Fibroblast of lung (primary cell): ENCODE data around the gene EPYC. TPM values are rescaled to one million over a fixed set of nuclear protein-coding genes. Genes with fewer than 3 reads are reported as not detected.

ENCODE experiments used
- DNase-seq, 2 donors: peaks; one replicate each; pipeline versions ENCODE4 v3.0.0 to v3.0.0-alpha.2; 2010; ENCODE audit warnings: low read depth in 2 of 2
- H2AFZ ChIP-seq: 2 replicates; pipeline ENCODE4 v1.5.1; 2012; ENCODE audit warnings: low read length, control low read depth, inconsistent platforms
- H3K27ac ChIP-seq: 2 replicates; pipeline ENCODE4 v1.5.1; 2011; ENCODE audit warnings: low read length, control low read depth; ENCODE audit not compliant: insufficient read depth
- H3K27me3 ChIP-seq: 2 replicates; pipeline ENCODE4 v1.5.1; 2011; ENCODE audit warnings: mild to moderate bottlenecking, low read length; ENCODE audit not compliant: control insufficient read depth, insufficient read depth
- H3K36me3 ChIP-seq: 2 replicates; pipeline ENCODE4 v1.5.1; 2011; ENCODE audit warnings: low read length; ENCODE audit not compliant: control insufficient read depth, insufficient read depth
- H3K4me1 ChIP-seq: 2 replicates; pipeline ENCODE4 v1.5.1; 2011; ENCODE audit warnings: low read length; ENCODE audit not compliant: control insufficient read depth, insufficient read depth; ENCODE audit errors: extremely low read depth
- H3K4me2 ChIP-seq: 2 replicates; pipeline ENCODE4 v1.5.1; 2011; ENCODE audit warnings: low read length, control low read depth; ENCODE audit not compliant: insufficient read depth; ENCODE audit errors: extremely low read depth
- H3K4me3 ChIP-seq, 4 experiments: fragments of 200-600 bp in 1 of 4; sonication (generic) in 1 of 4; replicated peaks in 1 of 4; 2 replicates each; pipeline ENCODE4 v1.5.1; 2011 to 2016; ENCODE audit warnings: low read length in 4 of 4, low read depth in 3 of 4, mild to moderate bottlenecking in 3 of 4, control low read depth in 2 of 4, inconsistent platforms in 1 of 4, mixed read lengths in 1 of 4; ENCODE audit not compliant: insufficient read depth in 1 of 4; ENCODE audit errors: control extremely low read depth in 1 of 4
- H3K79me2 ChIP-seq: 2 replicates; pipeline ENCODE4 v1.5.1; 2012; ENCODE audit warnings: mild to moderate bottlenecking, low read length, inconsistent platforms; ENCODE audit not compliant: control insufficient read depth, insufficient read depth
- H3K9ac ChIP-seq: 2 replicates; pipeline ENCODE4 v1.5.1; 2011; ENCODE audit warnings: mild to moderate bottlenecking, low read length, control low read depth; ENCODE audit not compliant: insufficient read depth
- H3K9me3 ChIP-seq: 2 replicates; pipeline ENCODE4 v1.5.1; 2012; ENCODE audit warnings: low read depth, low read length; ENCODE audit not compliant: control insufficient read depth, insufficient read depth
- H4K20me1 ChIP-seq: 2 replicates; pipeline ENCODE4 v1.5.1; 2011; ENCODE audit warnings: low read length; ENCODE audit not compliant: control insufficient read depth, insufficient read depth; ENCODE audit errors: extremely low read depth
- EZH2 ChIP-seq: IDR thresholded peaks from 2 replicates; pipeline ENCODE4 v1.5.1; 2012; ENCODE audit warnings: low read length, control low read depth, mild to moderate bottlenecking; ENCODE audit errors: missing control alignments
- polyA plus RNA-seq, 2 donors: library from polyadenylated mRNA; depleted of rRNA in 1 of 2; stranded (reverse) in 1 of 2; unstranded in 1 of 2; fragments of >200 nt; gene quantifications; 2 replicates each; pipeline ENCODE4 v1.2.1, GENCODE V29; 2011 to 2012; ENCODE audit warnings: missing spikeins in 1 of 2
- total RNA-seq: library from RNA; depleted of rRNA; stranded (reverse); fragments of >200 nt; gene quantifications from 2 replicates; pipeline ENCODE4 v1.2.1, GENCODE V29; 2014
- TF ChIP-seq, protein P1 (sequence below), 2 donors: IDR thresholded peaks in 1 of 2; conservative IDR thresholded peaks in 1 of 2; 1 replicate in 1 of 2; 2 replicates in 1 of 2; pipeline ENCODE4 v1.5.1; 2011 to 2012; ENCODE audit warnings: low read length in 2 of 2, control low read depth in 1 of 2, inconsistent platforms in 1 of 2, low read depth in 1 of 2, mild to moderate bottlenecking in 1 of 2

EPYC gene
- total and polyA plus RNA-seq, 2 donors (not counting 1 experiment from before 2014, with no cell fraction given): 0.05 TPM; not detected in 1

DNA sequence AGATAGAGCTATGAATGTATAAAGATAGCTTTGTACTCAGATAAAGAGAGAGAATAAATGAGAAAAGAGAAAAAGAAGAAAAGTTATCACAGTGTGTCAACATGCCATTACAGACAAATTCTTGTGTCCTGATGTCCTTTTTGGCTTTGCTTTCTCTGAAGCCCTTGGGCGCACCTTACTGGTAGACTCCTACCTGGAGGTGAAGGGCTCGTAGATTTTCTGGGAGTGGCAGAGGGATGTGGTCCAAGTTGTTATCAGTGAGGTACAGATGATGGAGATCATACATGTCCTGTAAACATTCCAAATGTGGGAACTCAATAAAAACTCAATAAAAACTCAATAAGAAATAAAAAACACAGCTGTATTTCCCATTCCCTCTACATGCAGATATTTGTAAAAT, 34.9 kb downstream of the EPYC start:
- TF ChIP-seq EZH2: no peak
- TF ChIP-seq, protein P1, sequence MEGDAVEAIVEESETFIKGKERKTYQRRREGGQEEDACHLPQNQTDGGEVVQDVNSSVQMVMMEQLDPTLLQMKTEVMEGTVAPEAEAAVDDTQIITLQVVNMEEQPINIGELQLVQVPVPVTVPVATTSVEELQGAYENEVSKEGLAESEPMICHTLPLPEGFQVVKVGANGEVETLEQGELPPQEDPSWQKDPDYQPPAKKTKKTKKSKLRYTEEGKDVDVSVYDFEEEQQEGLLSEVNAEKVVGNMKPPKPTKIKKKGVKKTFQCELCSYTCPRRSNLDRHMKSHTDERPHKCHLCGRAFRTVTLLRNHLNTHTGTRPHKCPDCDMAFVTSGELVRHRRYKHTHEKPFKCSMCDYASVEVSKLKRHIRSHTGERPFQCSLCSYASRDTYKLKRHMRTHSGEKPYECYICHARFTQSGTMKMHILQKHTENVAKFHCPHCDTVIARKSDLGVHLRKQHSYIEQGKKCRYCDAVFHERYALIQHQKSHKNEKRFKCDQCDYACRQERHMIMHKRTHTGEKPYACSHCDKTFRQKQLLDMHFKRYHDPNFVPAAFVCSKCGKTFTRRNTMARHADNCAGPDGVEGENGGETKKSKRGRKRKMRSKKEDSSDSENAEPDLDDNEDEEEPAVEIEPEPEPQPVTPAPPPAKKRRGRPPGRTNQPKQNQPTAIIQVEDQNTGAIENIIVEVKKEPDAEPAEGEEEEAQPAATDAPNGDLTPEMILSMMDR (conservative IDR thresholded peaks at IDR 0.05 in 1 of 2, IDR thresholded peaks at IDR 0.05 in 1 of 2; ENCODE audit: low read depth in 1 of 2, low read length in 2 of 2): no peak
- Histone ChIP-seq H3K9ac (no peak overlapping the region), H3K4me3 (no peak overlapping the region), H3K79me2 (no peaks in the 10 kb centered on the region), H4K20me1 (no peaks in the 10 kb centered on the region), H3K4me1 (peaks cover 3% of the 10 kb centered on the region), H3K4me2 (no peak overlapping the region), H2AFZ (no peak overlapping the region), H3K27me3 (no peaks in the 10 kb centered on the region), H3K9me3 (no peaks in the 10 kb centered on the region), H3K27ac (no peak overlapping the region), H3K36me3 (no peaks in the 10 kb centered on the region)
- DNase-seq: no peak

GRCh38 chr12:90969346-90969745, 35.4 kb downstream of the EPYC start:
- H3K9me3 ChIP-seq: no peaks in the 10 kb centered on the region
- DNase-seq: no peak
- H3K27ac ChIP-seq: no peak overlapping the region
- H3K4me3 ChIP-seq: no peak overlapping the region
- no peaks in the 10 kb centered on the region for H4K20me1 ChIP-seq
- no peak overlapping the region for H3K9ac ChIP-seq
- H3K4me2 ChIP-seq: no peak overlapping the region
- no peak overlapping the region for H2AFZ ChIP-seq
- H3K36me3 ChIP-seq: no peaks in the 10 kb centered on the region
- TF ChIP-seq, protein P1 (conservative IDR thresholded peaks at IDR 0.05 in 1 of 2, IDR thresholded peaks at IDR 0.05 in 1 of 2; ENCODE audit: low read depth in 1 of 2, low read length in 2 of 2): no peak
- no peak for TF ChIP-seq EZH2
- no peaks in the 10 kb centered on the region for H3K79me2 ChIP-seq
- no peaks in the 10 kb centered on the region for H3K27me3 ChIP-seq
- H3K4me1 ChIP-seq: peaks cover 3% of the 10 kb centered on the region

GRCh38 chr12:90965204-90965603, 39.6 kb downstream of the EPYC start:
- Histone ChIP-seq H3K27ac (no peak overlapping the region), H3K27me3 (no peaks in the 10 kb centered on the region), H2AFZ (no peak overlapping the region), H3K36me3 (no peaks in the 10 kb centered on the region), H3K4me2 (no peak overlapping the region), H3K4me1 (no peaks in the 10 kb centered on the region), H3K4me3 (no peak overlapping the region), H3K79me2 (no peaks in the 10 kb centered on the region), H4K20me1 (no peaks in the 10 kb centered on the region), H3K9me3 (no peaks in the 10 kb centered on the region), H3K9ac (no peak overlapping the region)
- no peak for DNase-seq
- TF ChIP-seq, protein P1 (conservative IDR thresholded peaks at IDR 0.05 in 1 of 2, IDR thresholded peaks at IDR 0.05 in 1 of 2; ENCODE audit: low read depth in 1 of 2, low read length in 2 of 2): no peak
- TF ChIP-seq EZH2: no peak
